Lower lobe of right lung (tissue), 2 donors: ENCODE results near the gene RAPGEF3. TPM values are rescaled to one million over a fixed set of nuclear protein-coding genes. Genes with fewer than 3 reads are reported as not detected.

ENCODE experiments used
- ATAC-seq, 2 donors: fragments of 200-7000 bp; cut with Tn5 transposase; one replicate each; pipeline ENCODE4 v1.9.1; 2020 to 2022; ENCODE audit warnings: mild to moderate bottlenecking in 2 of 2, moderate library complexity in 2 of 2
- DNase-seq: peaks from one replicate; pipeline ENCODE4 v3.0.0-alpha.2; 2020
- H3K27ac ChIP-seq: fragments of 200-600 bp; one replicate; pipeline ENCODE4 v1.8.0; 2022
- H3K27me3 ChIP-seq: fragments of 200-600 bp; one replicate; pipeline ENCODE4 v1.8.0; 2022; ENCODE audit warnings: low read depth
- H3K36me3 ChIP-seq: fragments of 200-600 bp; one replicate; pipeline ENCODE4 v1.8.0; 2022; ENCODE audit warnings: mild to moderate bottlenecking
- H3K4me1 ChIP-seq: fragments of 200-600 bp; one replicate; pipeline ENCODE4 v1.8.0; 2022
- H3K4me3 ChIP-seq: fragments of 200-600 bp; one replicate; pipeline ENCODE4 v1.8.0; 2022; ENCODE audit warnings: mild to moderate bottlenecking
- H3K9me3 ChIP-seq: fragments of 200-600 bp; one replicate; pipeline ENCODE4 v1.8.0; 2022
- intact Hi-C: fragments of 100-400 bp; cut with DNase I; formaldehyde crosslinking; loops from one replicate; pipeline ENCODE4 v1.11.0; 2022
- total RNA-seq: library from RNA; stranded (reverse); fragmentation: NEBNext Ultra II Directional; extraction: Animal tissue kit (Norgen Biotek cat#: 25700); gene quantifications from one replicate; pipeline ENCODE4 v1.2.1, GENCODE V29; 2021
- TF ChIP-seq, protein P1 (sequence below): fragments of 200-600 bp; IDR thresholded peaks from one replicate; pipeline ENCODE4 v1.8.0; 2022; ENCODE audit warnings: antibody characterized with exemption, mild to moderate bottlenecking
- donor health status: DM: no; HTN: yes; CAD: no; lungs with severe emphysema.

RAPGEF3 gene
- total RNA-seq, 1 donor from 2014 or later, result 44.5 TPM

DNA sequence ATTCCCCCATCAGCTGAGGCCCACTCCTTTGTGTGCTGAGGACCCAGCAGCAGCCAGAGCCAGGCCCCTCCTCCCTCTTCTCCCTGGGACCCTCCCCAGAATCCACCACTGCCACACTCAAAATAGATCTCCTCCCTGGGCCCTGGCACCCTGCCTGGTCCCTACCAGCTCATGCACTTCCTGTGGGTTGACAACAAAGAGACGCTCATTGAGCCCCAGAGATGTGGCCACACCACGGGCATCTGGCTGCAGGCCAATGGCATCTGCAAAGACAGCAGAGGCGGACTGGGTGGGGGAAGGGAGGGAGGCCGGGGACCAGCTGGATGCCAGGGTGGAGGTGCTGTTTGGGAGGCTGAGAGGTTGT lies 17.4 kb downstream of the RAPGEF3 start:
- peaks cover 2% of the 10 kb centered on the region for H3K36me3 ChIP-seq
- no peaks in the 10 kb centered on the region for H3K27me3 ChIP-seq
- intact Hi-C loops, result loop anchor here (5.0 kb wide), 1 partner anchor 36 kb away; no protein-coding TSS in a partner anchor
- no peak overlapping the region for H3K4me3 ChIP-seq
- no peaks in the 10 kb centered on the region for H3K9me3 ChIP-seq
- TF ChIP-seq, protein P1, sequence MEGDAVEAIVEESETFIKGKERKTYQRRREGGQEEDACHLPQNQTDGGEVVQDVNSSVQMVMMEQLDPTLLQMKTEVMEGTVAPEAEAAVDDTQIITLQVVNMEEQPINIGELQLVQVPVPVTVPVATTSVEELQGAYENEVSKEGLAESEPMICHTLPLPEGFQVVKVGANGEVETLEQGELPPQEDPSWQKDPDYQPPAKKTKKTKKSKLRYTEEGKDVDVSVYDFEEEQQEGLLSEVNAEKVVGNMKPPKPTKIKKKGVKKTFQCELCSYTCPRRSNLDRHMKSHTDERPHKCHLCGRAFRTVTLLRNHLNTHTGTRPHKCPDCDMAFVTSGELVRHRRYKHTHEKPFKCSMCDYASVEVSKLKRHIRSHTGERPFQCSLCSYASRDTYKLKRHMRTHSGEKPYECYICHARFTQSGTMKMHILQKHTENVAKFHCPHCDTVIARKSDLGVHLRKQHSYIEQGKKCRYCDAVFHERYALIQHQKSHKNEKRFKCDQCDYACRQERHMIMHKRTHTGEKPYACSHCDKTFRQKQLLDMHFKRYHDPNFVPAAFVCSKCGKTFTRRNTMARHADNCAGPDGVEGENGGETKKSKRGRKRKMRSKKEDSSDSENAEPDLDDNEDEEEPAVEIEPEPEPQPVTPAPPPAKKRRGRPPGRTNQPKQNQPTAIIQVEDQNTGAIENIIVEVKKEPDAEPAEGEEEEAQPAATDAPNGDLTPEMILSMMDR, result no peak
- DNase-seq (peak; percentile 80), ATAC-seq (peak in 1 of 2 donors; percentile 3)
- peak overlapping the region; percentile 67 for H3K27ac ChIP-seq
- peaks cover 48% of the 10 kb centered on the region for H3K4me1 ChIP-seq

DNA sequence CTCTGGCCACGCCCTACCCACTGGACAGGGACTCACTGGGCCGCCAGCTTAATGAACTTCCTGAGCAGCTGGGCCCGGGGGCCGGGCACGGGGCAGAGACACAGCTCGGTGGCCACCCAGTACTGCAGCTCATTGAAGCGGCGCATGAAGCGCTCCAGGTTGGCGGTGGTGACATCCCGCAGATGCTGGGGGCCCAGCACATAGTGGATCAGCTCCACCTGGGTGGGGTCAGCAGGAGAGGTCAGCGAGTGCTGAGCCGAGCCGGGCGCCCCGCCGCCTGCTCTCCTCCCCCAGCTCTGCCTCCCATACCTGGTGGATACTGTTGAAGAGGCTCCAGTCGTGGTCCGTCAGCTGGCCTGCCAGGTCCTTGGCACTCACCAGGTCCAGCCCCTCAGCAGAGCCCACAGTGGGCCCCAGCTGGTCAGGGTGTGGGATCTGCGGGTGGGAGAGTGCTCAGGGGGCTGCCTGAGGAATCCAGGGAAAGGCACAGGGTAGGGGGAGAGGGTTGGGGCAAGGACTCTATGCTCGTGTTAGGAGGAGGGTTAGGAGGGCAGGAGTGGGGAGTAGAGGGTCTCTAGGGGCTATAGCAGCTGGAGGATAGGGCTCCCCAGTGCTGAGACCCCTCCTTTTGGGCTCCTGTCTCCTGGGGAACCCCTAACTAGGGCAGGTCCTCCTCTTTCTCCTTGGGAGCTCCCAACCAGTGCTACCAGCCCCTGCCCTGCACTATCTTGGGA lies 17.9 kb downstream of the RAPGEF3 start:
- H3K36me3 ChIP-seq, result no peaks in the 10 kb centered on the region
- no peaks in the 10 kb centered on the region for H3K27me3 ChIP-seq
- ATAC-seq (no peak), DNase-seq (no peak)
- TF ChIP-seq, protein P1, result no peak
- H3K27ac ChIP-seq, result peak overlapping the region; percentile 67
- H3K9me3 ChIP-seq, result no peaks in the 10 kb centered on the region
- H3K4me3 ChIP-seq, result no peak overlapping the region
- intact Hi-C loops, result loop anchor here (5.0 kb wide), 1 partner anchor 37 kb away; no protein-coding TSS in a partner anchor
- H3K4me1 ChIP-seq, result peaks cover 54% of the 10 kb centered on the region

DNA sequence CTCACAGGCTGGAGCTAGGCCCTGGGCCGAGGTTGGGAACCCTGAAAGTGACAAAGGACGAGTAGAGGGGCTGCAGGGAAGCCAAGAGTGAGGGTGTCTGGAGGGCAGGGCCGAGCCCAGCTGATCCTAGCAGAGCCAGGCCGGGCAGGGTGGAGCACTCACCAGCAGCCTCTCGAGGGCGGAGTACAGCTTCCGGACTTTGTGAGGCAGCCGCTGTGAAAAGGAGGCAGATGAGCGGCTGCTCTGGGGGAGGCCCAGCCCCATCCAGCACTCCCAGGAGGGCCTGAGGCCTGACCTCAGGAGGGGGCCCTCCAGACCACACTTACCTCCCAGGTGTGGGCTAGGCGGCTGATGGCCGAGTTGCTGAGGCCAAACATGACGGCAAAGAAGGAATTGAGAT lies 18.7 kb downstream of the RAPGEF3 start:
- no peaks in the 10 kb centered on the region for H3K27me3 ChIP-seq
- H3K4me1 ChIP-seq, result peaks cover 62% of the 10 kb centered on the region
- H3K36me3 ChIP-seq, result no peaks in the 10 kb centered on the region
- no peaks in the 10 kb centered on the region for H3K9me3 ChIP-seq
- no peak for ATAC-seq
- no peak for DNase-seq
- intact Hi-C loops, result loop anchor here (5.0 kb wide), 1 partner anchor 37 kb away; no protein-coding TSS in a partner anchor
- TF ChIP-seq, protein P1, result no peak
- H3K27ac ChIP-seq, result peak overlapping the region; percentile 67
- no peak overlapping the region for H3K4me3 ChIP-seq

DNA sequence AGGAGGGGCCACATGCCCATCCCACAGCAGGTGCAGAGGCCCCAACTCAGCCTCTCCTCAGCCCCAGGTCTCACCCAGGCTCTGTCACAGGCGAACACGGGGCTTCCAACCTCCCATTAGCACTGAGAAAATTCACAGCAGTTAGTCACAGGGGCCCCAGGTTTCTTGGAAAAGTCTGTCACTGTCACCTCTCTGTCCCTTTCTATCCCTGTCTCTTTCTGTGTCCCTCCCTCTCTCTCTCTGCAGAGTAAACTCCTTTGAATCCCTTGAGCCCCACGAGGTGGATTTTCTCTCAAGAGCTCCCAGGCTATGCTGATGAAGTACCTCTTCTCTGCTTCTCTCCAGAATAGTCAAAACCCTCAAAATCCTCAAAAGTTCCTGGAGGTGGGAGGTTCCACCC lies 19.4 kb downstream of the RAPGEF3 start:
- peaks cover 68% of the 10 kb centered on the region for H3K4me1 ChIP-seq
- H3K27me3 ChIP-seq, result no peaks in the 10 kb centered on the region
- intact Hi-C loops, result no loop called here
- no peak overlapping the region for H3K4me3 ChIP-seq
- peak overlapping the region; percentile 67 for H3K27ac ChIP-seq
- TF ChIP-seq, protein P1, result no peak
- H3K9me3 ChIP-seq, result no peaks in the 10 kb centered on the region
- no peaks in the 10 kb centered on the region for H3K36me3 ChIP-seq
- no peak for DNase-seq
- no peak for ATAC-seq

DNA sequence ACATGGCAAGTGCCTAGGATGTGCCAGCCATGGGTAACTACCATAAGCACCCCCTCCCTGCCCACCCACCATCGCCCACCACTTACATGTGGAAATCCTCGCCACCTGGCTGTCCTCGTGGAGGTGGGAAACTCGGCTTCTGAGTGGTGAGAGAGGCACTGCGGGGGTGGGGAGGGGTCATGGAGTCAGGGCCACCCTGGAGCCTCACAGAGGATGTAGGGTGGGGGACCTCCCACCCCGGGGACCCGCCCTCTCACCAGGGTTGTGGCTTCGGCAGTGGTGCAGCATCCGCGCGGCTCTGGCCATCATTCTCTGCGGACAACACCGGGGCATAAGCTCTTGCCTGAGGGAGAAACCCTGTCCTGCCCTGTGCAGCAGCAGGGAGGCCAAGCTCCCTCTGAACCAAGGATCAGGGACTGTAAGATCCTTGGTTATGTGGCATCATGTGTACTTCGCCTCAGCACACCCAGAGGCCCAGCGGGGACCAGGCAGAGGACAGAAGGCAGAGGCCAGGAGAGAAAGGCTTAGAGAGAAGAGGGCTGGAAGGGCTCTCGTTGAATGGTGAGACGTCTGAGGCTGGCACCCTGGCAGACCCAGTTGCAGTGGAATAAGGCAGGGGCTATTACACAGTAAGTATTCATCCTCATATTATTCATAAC lies 20.6 kb downstream of the RAPGEF3 start:
- H3K36me3 ChIP-seq, result no peaks in the 10 kb centered on the region
- no peaks in the 10 kb centered on the region for H3K27me3 ChIP-seq
- H3K9me3 ChIP-seq, result no peaks in the 10 kb centered on the region
- ATAC-seq, result no peak
- no peak for DNase-seq
- intact Hi-C loops, result no loop called here
- TF ChIP-seq, protein P1, result no peak
- no peak overlapping the region for H3K4me3 ChIP-seq
- H3K4me1 ChIP-seq, result peaks cover 70% of the 10 kb centered on the region
- H3K27ac ChIP-seq, result peak overlapping the region; percentile 79
